D341Med (cell line): ENCODE results near the gene HPS4.

Experiments used
- DNase-seq: peaks from one replicate; pipeline ENCODE4 v3.0.0; 2012; ENCODE audit warnings: low spot score

The HPS4 gene

DNA sequence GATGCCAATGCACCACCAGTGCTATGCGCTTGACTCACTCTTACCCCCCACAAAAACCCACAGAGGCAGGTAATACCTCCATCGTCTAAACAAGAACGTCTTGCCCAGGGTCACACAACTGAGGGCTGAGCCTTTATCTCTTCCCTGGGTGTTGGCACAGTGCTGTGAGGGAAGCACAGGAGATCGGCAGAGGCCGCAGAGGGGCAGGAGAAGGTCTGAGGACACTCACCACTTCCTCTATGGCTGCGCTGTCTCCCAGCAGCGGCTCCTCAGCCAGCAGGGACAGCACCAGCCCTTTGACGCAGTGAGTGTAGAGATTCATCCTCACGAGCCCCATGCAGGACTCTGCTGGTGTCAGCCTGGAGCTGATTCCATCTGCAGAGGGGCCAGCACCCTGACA, 19.9 kb downstream of the HPS4 start:
- DNase-seq, result no peak

DNA sequence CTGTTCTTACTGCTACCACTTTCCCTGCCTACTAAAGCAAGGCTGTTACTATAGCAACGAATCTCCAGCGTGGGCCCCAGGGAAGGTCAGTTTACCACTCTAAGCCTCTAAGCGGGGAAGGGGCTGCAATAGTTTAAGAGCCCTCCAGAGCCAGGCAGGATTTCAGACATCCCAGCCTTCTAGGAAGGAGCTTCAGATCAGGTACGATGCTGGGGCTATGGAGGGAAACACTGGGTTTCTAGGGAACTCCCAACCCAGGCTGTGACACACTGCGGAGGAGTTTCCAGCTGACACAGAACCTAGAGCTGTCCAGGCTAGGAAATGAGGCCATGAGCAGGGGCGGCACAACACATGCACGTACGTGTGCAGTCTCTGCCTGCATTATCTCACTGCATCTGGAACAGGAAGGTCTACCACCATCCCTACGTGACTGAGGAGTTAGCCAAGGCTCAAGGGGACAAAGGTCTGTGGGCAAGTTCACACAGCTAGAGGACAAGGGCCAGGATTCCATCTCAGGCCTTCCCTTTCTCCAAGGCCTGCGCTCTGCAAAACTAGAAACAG, 20.4 kb downstream of the HPS4 start:
- DNase-seq, result no peak

DNA sequence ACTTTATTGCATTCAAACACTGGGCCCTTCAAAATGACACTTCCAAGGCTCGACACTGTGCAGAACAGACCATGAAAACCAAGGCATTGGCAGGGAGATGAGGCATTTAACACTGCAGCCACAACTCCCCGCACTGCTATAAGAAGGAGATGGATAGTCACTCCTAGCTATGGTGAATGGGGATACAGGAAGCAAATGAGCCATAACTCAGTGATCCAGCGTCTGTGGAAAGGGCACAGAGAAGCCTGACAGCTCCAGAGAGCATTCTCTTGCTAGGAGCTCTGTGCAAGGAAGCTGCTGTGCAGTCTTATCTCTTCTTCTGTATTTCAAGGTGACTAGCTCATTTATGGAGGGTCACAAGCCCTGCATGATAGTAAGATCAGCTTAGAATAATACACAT, 20.9 kb downstream of the HPS4 start:
- no peak for DNase-seq

DNA sequence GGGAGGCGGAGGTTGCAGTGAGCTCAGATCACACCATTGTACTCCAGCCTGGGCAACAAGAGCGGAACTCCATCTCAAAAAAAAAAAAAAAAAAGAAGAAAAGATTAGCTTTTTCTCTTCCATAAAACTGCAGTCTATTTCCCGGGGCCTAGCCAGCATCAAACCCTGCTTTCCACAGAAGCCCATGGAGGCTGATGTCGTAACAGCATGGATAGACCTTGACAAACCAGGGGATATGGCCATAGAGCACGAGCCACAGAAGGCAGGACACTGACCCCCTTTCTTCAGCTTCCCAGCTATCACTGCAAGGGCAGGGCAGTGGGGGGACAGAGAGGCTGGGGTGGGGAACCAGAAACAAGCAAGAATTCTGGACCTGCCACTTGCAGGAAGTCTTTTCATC, 21.5 kb downstream of the HPS4 start:
- DNase-seq, result no peak

DNA sequence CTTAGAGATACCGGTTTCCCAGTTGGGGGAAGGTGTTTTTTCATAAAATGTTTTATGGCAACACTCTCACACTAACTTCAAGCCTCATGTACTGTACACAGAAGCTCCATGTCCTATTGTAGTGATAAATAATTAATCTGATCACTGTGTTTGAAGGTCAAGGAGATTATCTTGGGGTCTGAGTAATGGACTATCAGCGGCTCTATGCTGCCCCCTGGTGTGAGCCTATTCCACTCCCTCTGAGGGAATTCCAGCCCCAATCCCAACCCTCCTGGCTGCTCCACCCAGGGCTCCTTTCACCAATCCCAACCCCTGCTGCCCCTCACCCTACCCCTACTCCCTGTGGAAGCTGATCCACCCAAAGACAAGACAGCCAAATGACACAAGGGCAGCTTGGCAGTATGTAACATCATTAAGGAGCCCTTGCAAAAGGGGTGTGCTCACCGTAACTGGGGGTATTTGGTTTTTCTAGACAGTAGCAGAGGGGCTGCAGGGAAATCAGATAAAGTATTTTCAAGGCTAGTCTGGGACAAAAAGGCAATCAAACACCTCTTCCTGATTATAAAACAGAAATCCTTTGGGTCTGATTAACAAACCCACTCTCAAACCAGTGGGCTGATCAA, 22.3 kb downstream of the HPS4 start:
- DNase-seq, result peak; percentile 84

DNA sequence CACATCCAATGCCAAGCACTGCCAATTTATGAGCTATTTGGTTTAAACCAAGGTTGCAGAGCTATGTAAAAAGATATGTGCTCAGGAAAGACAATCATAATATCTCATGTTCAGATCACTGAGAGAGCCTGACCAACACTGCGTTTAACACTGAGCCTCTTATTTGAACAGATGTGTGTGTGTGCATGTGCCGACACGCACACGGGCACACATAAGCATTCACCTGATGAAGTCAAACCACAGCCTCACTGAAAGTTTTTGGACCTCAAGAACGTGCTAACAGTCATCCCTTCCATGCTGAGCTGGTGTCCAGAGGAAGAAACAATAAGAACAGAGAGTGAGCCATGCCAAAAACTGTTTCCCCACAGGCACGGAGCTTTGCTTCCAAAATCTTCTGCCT, 23.4 kb downstream of the HPS4 start:
- DNase-seq, result no peak

DNA sequence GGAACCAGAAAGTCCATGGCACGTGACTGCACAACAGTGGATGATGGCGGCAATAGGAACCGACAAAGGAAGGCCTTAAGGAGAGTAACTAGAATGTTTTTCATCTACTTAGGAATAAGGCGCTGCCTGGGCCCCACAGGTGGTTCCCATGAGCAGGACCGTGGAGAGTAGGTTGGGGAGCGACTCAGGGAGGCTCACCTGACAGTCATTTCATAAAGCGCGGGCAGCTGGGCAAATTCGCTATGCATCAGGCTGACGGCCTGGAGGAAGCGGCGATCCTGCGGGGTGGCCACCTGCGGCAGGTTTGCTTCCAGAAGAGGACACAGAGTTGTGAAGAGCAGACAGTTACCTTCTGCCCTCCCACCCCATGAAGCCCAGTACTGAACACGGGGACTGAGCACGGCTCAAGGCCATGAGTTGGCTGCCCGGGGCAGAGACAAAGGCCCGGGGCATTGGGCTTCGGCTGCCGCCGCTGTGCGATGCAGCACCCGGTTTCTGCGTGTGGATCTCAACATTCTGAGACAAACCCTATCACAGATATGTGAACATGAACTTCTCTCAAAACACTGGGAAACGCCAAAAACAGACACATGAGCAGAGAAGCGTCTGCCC, 25.8 kb downstream of the HPS4 start:
- no peak for DNase-seq

DNA sequence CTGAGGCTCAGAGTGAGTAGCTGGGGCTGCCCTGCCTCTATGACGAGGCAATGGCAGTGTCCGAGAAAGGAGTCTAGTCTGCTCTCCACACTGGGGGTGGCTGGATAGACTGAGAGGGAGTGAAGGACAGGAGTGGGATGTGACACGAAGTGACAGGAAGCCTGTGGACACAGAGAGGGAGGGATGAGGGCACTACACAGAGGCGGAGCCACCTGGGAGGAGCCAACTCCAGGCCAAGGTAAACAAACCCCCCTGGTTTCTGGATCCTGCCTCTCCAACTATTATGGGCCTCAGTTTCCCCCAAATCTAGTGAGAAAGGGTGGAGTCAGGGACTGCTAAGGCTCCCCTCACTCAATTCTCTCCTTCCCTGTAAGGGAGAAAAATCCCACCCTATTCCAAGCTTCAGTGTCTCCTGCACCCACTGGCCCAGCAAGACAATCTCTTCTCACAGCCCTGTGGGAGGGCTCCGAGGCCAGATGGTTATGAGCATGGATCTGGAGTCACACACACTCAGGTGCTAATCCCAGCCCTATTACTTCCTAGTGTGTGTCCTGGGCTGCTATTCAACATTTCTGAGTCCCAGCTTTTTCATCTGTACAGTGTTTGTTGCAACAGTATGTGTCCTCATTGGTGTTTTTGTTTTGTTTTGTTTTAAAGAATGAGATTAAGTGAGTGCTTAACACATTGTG, 29.6 kb downstream of the HPS4 start:
- peak; percentile 80 for DNase-seq

DNA sequence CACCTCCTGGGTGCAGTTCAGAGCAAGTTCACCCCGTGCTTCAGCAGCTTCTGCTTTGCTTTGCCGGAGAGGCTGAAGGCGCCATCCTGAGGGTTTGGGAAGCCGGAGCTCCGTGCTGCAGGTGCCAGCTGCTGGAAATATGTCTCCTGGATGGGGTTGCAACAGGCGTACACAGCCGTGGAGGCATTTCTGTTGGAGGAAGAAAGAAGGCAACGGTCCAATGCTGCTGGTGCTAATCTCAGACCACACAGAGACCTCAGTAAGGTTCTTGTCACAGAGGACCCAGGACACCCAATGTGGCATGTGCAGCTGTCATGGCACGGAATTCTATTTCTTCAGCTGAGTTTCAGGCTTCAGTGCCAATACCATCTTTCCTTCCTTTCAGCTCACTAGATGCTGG, 30.4 kb downstream of the HPS4 start:
- no peak for DNase-seq

DNA sequence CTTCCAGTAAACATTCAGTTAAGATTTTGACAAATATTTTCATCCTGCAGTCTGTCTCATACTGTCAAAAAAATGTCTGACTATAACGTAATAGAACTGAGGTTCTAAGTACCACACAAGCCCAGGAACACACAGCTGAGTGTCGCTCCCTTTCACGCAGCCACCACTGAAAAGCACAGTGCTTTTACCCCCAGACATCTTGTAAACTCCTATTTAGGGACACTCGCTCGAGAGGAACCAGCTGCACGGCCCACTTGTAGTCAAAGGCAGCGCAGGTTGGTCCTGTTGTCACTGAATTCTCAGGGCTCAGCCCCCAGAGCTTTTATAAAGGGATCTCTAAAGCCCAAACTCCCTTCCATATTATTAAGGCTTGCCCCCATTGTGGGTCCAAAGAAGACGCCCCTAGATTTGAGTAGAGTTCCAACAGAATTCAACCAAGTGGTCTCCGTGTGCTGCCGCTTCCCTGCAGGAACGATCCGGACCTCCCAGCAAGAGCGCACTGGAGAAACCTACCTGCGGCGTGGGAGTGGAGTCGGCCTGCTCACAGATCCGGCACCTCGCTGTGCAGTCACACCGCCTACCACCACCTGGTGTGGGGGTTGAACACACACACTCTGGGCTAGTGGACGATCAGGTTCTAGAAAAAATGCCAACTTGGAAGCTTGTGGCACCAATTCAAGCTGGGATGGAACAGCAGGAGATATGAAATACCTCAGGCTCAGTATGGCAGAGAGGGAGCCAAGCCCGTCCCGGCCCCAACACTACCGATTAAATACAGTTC, 31.2 kb downstream of the HPS4 start:
- DNase-seq, result no peak

DNA sequence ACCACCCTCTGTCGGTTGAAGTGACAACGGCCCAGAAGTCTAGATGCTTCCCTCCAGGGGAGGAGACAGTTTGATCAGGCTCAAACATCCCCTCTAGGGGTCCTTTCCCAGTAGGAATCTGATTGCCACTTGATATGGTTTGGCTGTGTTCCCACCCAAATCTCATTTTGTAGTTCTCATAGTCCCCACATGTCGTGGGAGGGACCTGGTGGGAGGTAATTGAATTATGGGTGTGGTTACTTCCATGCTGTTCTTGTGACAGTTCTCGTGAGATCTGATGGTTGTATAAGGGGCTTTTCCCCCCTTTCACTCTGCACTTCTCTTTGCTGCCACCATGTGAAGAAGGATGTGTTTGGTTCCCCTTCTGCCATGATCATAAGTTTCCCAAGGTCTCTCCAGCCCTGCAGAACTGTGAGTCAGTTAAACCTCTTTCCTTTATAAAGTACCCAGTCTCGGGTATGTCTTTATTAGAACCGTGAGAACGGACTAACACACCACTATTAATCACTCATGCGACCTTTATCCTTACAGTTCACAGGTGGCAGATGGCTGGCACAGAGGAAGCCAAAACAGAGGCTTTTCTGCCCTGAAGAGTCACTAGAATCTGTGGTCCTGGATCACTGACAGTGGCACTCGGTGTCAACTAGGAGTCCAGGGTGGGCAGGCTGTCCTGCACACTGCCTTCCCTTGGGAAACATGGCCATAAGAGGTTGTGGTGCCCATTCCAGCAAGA, 33.0 kb downstream of the HPS4 start:
- no peak for DNase-seq

DNA sequence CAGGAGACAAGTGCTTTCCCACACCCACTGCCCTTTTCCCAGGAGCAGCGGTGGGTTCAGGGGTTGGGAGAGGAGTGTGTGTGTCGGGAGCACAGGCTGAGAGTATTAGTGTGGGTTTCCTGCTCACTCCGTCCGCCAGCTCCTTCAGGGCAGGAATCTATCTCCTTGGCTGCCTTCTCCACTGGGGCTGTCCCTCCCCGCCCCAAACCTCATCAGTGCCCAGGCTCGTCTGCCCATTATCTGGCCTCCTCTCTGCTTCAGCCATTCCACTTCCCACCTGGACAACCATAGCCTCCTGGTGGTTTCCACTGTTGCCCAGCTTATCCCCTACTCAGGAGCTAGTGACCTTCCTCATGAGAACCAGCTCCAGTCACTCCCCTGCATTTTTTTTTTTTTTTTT, 34.6 kb downstream of the HPS4 start:
- no peak for DNase-seq

DNA sequence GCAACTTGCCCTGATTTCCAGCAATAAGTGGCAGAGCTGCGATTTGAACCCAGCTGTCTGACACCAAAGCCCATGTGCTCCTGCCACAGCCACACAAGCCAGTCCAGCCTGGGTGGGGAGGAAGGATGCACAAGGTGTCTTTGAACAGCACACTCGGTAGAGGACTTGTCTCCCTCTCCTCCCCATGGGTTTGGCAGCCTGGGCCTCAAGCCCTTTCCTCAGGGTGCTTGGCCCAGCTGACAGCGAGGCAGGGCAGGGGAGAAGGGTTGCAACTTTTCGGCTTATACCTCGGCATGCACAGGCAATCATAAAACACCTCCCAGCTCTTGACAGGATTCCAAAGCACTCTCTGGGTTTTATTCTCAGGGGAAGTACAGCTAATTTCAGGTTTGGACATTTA, 35.2 kb downstream of the HPS4 start:
- no peak for DNase-seq

DNA sequence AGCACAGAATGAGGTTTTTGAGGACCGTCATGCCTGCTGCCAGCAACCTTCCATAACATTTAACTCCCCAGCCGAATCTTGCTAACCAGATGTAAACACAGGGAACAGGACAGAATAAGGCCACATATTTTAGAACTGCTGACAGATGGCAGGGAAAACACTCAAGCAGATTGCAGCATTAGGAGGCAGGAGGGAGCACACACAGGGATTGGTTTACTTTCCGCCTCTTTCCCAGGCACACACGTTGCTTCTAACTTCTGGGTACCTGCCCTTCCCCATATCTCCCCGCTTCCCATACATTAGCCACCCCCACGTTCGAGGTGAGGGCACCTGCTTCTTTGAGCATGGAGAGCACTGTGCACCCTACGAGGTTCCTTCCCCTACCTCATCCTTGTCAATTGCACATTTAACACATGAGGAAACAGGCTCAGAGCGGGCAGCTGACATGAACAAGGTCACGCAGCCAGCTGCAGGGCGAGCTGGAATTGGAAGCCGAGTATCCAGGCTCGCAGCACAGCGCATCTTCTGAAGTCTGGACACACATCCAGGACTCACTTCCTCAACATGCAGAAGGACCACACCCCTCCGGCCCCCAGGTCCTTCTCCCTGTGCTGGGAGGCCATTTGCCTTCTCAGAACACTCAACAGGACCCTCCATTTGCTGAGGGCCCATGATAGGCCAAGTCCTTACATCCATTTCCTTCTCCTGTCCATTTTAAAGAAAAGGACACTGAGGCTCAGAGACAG, 35.8 kb downstream of the HPS4 start:
- DNase-seq, result no peak

DNA sequence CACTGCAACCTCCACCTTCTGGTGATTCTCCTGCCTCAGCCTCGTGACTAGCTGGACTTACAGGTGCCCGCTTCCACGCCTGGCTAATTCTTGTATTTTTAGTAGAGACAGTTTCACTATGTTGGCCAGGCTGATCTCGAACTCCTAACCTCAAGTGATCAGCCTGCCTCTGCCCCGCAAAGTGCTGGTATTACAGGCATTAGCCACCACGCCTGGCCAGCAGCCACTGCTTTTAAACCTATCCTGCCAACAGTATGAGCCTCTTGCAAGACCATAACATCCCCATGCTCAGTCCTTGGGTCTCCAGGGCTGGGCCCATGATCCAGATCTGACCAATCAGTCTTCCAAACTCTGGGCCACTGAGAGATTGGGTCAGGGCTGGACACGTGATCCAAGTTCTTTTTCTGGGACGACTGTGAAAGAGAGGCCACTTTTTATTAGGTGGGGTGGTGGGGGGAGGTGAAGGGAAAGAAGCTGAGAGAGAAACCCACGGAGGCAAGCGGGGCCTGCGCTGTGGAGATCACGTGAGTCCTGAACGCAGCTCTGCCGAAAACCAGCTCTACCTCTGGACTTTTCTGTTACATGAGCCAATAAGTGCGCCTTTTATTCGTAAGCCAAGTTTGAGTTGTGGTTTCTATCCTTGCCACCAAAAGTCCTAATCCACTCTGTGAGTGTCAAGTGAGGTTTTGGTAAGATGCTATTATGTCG, 36.6 kb downstream of the HPS4 start:
- DNase-seq, result no peak

DNA sequence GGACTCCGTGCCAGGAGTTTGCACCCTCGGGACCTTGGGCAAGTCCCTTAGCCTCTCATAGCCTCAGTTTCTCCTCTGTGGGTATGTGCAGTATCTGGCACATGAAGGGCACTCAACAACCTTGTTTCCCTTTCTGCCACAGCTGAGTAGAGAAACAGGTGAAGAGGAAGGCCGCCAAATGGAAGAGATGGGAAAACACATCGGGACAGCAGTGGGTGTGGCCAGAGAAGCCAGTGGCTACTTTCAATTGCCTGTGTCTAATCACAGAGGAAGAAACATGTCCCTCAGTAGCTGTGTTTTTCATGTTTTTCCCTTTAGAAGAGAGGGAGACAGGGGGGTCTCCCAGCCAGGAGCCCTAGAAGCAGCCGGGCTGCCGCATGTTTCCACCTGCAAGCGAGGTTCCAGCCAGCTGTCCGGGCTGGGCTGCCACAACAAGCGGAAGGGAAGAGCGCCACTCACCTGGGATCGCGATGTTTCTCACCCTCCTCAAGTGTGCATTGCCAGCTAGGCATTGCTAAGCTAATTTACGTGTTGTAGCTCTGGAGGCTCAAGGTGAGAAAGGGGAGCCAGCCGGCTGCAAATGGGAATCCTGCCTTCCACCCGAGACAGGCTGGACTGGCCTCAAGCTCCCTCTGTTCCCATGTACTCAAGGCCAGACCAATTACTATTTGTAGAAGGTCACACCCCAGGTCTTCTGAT, 37.9 kb downstream of the HPS4 start:
- DNase-seq, result no peak

DNA sequence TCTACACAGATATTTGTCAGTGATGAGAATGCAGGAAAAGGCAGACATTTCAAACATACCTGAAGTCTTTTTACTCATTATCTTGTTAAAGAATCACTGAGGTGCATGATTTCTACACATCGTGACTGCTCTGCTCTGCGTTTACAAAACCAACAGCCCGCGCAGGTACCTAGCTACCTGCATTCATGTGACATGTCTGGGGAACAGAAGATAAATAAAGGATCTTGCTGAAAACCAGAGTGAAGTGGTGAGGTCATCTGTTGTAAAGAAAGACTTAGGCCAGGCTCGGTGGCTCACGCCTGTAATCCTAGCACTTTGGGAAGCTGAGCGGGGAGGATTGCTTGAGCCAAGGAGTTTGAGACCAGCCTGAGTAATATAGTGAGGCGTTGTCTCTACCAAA, 38.8 kb downstream of the HPS4 start:
- no peak for DNase-seq

DNA sequence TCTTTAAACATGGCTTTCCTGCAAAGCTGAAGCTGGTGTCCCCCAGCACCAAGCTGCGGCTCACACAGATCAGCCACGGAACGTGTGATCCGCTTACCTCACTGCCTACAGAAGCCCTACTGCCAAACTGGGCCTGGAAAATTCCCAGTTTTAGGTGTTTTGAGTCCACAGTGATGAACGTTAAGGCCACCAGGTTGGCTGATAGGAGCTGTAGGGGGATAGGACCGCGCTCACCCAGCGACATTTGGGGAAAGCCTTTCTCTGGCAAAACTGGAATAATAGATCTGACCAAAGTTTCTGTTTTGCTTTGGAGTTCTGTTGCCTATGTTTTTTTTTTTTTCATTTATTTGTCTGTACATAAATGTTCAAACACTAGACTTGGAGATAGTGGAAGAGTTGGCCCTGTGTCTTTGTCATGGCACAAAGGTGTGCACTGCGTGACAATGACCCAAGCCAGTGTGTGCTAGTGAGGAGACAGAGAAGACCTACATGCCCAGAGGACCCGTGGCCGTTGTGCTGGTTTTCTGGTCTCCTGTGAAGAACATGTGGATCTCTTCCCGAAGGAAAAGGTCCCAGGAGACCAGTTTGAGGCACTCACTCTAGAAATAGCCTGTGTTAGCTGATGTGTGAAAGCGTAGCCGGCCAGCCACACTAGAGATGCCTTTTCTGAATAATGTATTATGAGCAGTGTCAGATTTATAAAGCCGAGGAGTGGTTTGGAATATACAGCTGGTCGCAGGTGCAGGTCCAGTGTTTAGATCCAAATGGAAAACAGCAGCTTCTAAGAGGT, 39.5 kb downstream of the HPS4 start:
- no peak for DNase-seq

DNA sequence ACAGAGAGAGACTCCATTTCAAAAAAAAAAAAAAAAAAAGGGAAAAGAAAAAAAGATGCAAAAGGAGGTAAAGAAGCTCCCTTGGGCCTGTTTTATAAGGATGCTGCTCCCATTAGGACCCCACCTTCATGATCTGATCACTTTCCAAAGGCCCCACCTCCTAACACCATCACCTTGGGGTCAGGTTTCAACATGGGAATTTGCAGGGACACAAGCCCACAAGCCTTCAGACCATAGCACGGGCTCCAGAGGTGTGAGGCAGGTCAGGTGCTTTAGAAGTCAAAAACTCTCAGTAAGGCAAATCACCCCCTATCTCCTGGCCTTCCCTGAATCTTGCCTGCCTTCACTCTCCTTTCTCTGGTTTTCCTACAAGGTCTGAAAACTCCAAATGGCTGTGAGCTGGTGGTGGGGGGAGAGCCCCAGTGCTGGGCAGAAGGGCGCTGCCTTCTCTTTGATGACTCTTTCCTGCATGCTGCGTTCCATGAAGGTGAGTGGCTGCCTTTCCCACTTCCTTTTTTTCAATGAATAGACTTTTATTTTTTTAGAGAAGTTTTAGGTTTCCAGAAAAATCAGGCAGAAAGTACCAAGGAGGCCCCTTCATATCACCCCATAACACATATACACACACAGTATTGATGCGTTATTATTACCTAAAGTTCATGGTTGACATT, 41.4 kb downstream of the HPS4 start:
- no peak for DNase-seq
